ENCODE measurements around the gene PAGE4.

The PAGE4 gene, protein sequence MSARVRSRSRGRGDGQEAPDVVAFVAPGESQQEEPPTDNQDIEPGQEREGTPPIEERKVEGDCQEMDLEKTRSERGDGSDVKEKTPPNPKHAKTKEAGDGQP

DNA sequence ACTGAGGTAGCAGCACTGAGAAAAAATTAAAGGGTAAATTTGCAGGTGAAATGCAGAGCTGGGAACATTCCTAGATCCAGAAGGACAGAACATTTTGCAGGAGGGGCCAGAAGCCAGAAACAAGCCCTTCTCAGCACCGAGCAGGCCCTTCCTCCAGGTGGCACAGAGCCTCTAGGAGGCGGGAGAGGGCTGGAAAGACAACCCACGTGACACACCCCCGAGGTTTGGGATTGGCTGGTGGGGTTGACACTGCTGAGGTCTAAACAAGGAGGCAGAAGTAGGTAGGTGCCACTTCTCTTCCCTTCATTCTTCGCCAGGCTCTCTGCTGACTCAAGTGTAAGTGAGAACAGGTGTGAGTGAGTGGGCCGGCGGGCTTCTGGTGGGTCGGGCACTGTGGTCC is at the start of gene PAGE4:
PAGE4 (plus strand) TSS at position 288 of the 400 bp plus-strand sequence. CDS start 1,126 bp downstream, outside the sequence.
- H3K9me3 ChIP-seq (ENCODE audit: control insufficient read depth, insufficient read depth, low read length): no peaks in the 10 kb centered on the region
- H3K79me2 ChIP-seq (ENCODE audit: control insufficient read depth, low read length): no peaks in the 10 kb centered on the region
- no peaks in the 10 kb centered on the region; the same call in 1 of the 2 replicates for H3K27me3 ChIP-seq (ENCODE audit: control insufficient read depth, low read length)
- no peaks in the 10 kb centered on the region for H4K20me1 ChIP-seq (ENCODE audit: control insufficient read depth, insufficient read depth, low read depth, low read length)
- no peaks in the 10 kb centered on the region for H3F3A ChIP-seq (ENCODE audit: control insufficient read depth, insufficient read depth)
- H3K4me3 ChIP-seq (ENCODE audit: low read length): no peak within 1 kb of the TSS
- TF ChIP-seq EZH2phosphoT487 (IDR thresholded peaks at IDR 0.05; ENCODE audit: borderline replicate concordance, low read length): no peak
- TF ChIP-seq, protein P1, sequence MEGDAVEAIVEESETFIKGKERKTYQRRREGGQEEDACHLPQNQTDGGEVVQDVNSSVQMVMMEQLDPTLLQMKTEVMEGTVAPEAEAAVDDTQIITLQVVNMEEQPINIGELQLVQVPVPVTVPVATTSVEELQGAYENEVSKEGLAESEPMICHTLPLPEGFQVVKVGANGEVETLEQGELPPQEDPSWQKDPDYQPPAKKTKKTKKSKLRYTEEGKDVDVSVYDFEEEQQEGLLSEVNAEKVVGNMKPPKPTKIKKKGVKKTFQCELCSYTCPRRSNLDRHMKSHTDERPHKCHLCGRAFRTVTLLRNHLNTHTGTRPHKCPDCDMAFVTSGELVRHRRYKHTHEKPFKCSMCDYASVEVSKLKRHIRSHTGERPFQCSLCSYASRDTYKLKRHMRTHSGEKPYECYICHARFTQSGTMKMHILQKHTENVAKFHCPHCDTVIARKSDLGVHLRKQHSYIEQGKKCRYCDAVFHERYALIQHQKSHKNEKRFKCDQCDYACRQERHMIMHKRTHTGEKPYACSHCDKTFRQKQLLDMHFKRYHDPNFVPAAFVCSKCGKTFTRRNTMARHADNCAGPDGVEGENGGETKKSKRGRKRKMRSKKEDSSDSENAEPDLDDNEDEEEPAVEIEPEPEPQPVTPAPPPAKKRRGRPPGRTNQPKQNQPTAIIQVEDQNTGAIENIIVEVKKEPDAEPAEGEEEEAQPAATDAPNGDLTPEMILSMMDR (IDR thresholded peaks at IDR 0.05; ENCODE audit: low read depth, low read length, poor library complexity, severe bottlenecking): no peak
- H3K4me2 ChIP-seq (ENCODE audit: low read length): no peak within 1 kb of the TSS
- no peaks in the 10 kb centered on the region for H3K36me3 ChIP-seq (ENCODE audit: control insufficient read depth, low read length)
- no peaks in the 10 kb centered on the region for H3K4me1 ChIP-seq (ENCODE audit: control insufficient read depth, low read length)
- no peak within 1 kb of the TSS for H3K27ac ChIP-seq (ENCODE audit: low read depth, low read length)
- H3K9me2 ChIP-seq (replicated peaks; ENCODE audit: control insufficient read depth, low read length): no peaks in the 10 kb centered on the region

DNA sequence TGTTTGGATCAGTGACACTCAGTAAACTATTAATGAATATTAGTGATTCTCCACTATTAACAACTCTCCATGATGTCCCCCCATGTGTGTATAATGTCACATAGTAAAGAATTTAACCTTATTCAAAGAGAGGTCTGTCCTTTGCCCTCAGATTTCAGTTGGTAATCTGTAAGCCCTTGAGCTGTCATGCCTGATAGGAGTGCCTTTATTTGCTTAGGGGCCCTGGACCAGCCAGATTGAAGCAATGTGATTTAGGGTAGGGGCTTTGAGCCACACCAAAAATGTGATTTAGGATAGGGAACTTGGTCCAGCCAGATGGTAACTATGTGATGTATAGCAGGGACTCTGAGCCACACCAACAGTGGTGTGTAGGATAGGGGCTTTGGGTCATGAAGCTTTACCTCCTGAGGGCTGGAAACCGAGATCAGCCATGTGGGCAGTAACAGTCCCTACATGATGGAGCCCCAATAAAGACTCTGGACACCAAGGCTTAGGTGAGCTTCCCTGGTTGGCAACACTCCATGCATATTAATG is 44.3 kb upstream of the PAGE4 start:
- Histone ChIP-seq H3K36me3 (ENCODE audit: control insufficient read depth, low read length) (no peaks in the 10 kb centered on the region), H3K4me1 (ENCODE audit: control insufficient read depth, low read length) (no peaks in the 10 kb centered on the region)

DNA sequence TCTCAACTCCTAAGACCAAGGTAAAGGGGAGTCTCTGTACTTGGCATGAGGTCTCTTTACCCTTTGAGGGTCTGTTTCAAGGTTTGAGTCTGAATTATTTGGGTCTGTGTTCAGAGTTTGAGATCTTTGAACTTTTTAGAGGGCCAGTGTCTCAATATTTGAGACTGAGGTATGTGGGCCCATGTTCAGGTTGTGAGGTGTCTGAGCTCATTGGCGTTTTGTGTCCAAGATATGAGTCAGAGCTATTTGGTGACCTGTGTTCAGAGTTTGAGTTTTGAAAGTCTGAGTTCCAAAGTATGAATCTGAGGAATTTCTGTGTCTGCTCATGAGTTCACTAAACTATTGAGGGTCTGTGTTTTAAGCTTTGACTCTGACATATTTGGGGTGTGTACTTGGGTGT is 36.7 kb upstream of the PAGE4 start:
- Histone ChIP-seq H3K9me2 (replicated peaks; ENCODE audit: control insufficient read depth, low read length) (no peaks in the 10 kb centered on the region), H3F3A (ENCODE audit: control insufficient read depth, insufficient read depth) (no peaks in the 10 kb centered on the region), H3K36me3 (ENCODE audit: control insufficient read depth, low read length) (no peaks in the 10 kb centered on the region), H3K27me3 (ENCODE audit: control insufficient read depth, low read length) (no peaks in the 10 kb centered on the region), H3K4me1 (ENCODE audit: control insufficient read depth, low read length) (no peaks in the 10 kb centered on the region), H3K4me3 (ENCODE audit: low read length) (no peak overlapping the region), H3K9me3 (ENCODE audit: control insufficient read depth, insufficient read depth, low read length) (no peaks in the 10 kb centered on the region), H4K20me1 (ENCODE audit: control insufficient read depth, insufficient read depth, low read depth, low read length) (no peaks in the 10 kb centered on the region), H3K79me2 (ENCODE audit: control insufficient read depth, low read length) (no peaks in the 10 kb centered on the region), H3K27ac (ENCODE audit: low read depth, low read length) (no peak overlapping the region), H3K4me2 (ENCODE audit: low read length) (no peak overlapping the region)
- TF ChIP-seq EZH2phosphoT487 (IDR thresholded peaks at IDR 0.05; ENCODE audit: borderline replicate concordance, low read length): no peak
- TF ChIP-seq, protein P1 (IDR thresholded peaks at IDR 0.05; ENCODE audit: low read depth, low read length, poor library complexity, severe bottlenecking): no peak

More for the DNA sequence above, 44.3 kb upstream of the PAGE4 start:
- H3K27me3 ChIP-seq (ENCODE audit: control insufficient read depth, low read length): no peaks in the 10 kb centered on the region
- H3K9me2 ChIP-seq (replicated peaks; ENCODE audit: control insufficient read depth, low read length): no peaks in the 10 kb centered on the region
- no peak overlapping the region for H3K27ac ChIP-seq (ENCODE audit: low read depth, low read length)
- H4K20me1 ChIP-seq (ENCODE audit: control insufficient read depth, insufficient read depth, low read depth, low read length): no peaks in the 10 kb centered on the region
- TF ChIP-seq, protein P1 (IDR thresholded peaks at IDR 0.05; ENCODE audit: low read depth, low read length, poor library complexity, severe bottlenecking): no peak
- H3K4me3 ChIP-seq (ENCODE audit: low read length): no peak overlapping the region
- H3K79me2 ChIP-seq (ENCODE audit: control insufficient read depth, low read length): no peaks in the 10 kb centered on the region
- H3K4me2 ChIP-seq (ENCODE audit: low read length): no peak overlapping the region
- H3F3A ChIP-seq (ENCODE audit: control insufficient read depth, insufficient read depth): no peaks in the 10 kb centered on the region
- H3K9me3 ChIP-seq (ENCODE audit: control insufficient read depth, insufficient read depth, low read length): no peaks in the 10 kb centered on the region

Data from DOHH2 (cell line).